Osteocyte (in vitro differentiated cells): Measurements from ENCODE around the gene NOVA2. TPM values are rescaled to one million over a fixed set of nuclear protein-coding genes. Genes with fewer than 3 reads are reported as not detected.

Source experiments
- DNase-seq: peaks from one replicate; pipeline ENCODE4 v3.0.0; 2021; ENCODE audit warnings: mixed read lengths; ENCODE audit not compliant: unreplicated experiment; ENCODE audit errors: extremely low spot score
- H3K27ac Mint-ChIP-seq: one replicate; pipeline ENCODE4 v1.8.0; 2021; ENCODE audit warnings: mild to moderate bottlenecking, mixed read lengths; ENCODE audit not compliant: unreplicated experiment
- H3K27me3 Mint-ChIP-seq: one replicate; pipeline ENCODE4 v1.8.0; 2021; ENCODE audit warnings: mixed read lengths; ENCODE audit not compliant: unreplicated experiment
- H3K36me3 Mint-ChIP-seq: one replicate; pipeline ENCODE4 v1.8.0; 2021; ENCODE audit warnings: mixed read lengths; ENCODE audit not compliant: unreplicated experiment
- H3K4me1 Mint-ChIP-seq: one replicate; pipeline ENCODE4 v1.8.0; 2021; ENCODE audit warnings: mixed read lengths; ENCODE audit not compliant: unreplicated experiment
- H3K4me3 Mint-ChIP-seq: one replicate; pipeline ENCODE4 v1.8.0; 2021; ENCODE audit warnings: mild to moderate bottlenecking, moderate library complexity, mixed read lengths; ENCODE audit not compliant: unreplicated experiment
- H3K9me3 Mint-ChIP-seq: one replicate; pipeline ENCODE4 v1.8.0; 2021; ENCODE audit warnings: mixed read lengths; ENCODE audit not compliant: unreplicated experiment
- total RNA-seq: library from RNA; stranded (reverse); gene quantifications from 2 replicates; pipeline ENCODE4 v1.2.1, GENCODE V29; 2021
- TF ChIP-seq, protein P1 (sequence below): fragments of 200-600 bp; sonication (generic); IDR thresholded peaks from 2 replicates; pipeline ENCODE4 v1.5.0; 2021; ENCODE audit warnings: antibody characterized with exemption, mild to moderate bottlenecking, moderate library complexity

NOVA2 gene
- total RNA-seq, 1 donor from 2014 or later = not detected

DNA sequence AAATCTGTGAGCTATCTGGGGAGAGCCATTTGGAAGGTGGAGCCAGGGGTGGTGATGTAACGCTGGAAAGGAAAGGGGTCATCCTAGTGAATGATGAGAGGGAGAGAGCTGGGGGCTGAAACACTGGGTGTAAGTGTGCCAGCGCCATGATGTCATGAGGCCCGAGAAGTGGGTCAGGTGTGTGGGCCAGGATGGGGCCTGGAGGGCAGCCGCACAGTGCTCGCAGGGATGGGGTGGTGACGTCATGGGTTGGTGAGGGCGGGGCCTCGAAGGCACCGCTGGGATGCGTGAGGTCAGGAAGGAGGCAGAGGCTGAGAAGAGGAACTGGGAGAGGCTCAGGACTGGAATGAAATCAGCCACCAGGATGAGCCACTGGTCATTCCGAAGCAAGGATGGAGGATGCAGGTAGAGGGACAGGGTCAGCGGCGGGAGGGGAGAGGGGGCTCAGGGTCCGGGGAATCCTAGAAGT lies 26.0 kb upstream of the NOVA2 start:
- peaks cover 9% of the 10 kb centered on the region for H3K27me3 Mint-ChIP-seq
- no peak overlapping the region for H3K27ac Mint-ChIP-seq
- peaks cover 1% of the 10 kb centered on the region for H3K36me3 Mint-ChIP-seq
- no peak overlapping the region for H3K4me3 Mint-ChIP-seq
- H3K4me1 Mint-ChIP-seq = peaks cover 24% of the 10 kb centered on the region
- no peaks in the 10 kb centered on the region for H3K9me3 Mint-ChIP-seq
- no peak for DNase-seq
- TF ChIP-seq, protein P1, sequence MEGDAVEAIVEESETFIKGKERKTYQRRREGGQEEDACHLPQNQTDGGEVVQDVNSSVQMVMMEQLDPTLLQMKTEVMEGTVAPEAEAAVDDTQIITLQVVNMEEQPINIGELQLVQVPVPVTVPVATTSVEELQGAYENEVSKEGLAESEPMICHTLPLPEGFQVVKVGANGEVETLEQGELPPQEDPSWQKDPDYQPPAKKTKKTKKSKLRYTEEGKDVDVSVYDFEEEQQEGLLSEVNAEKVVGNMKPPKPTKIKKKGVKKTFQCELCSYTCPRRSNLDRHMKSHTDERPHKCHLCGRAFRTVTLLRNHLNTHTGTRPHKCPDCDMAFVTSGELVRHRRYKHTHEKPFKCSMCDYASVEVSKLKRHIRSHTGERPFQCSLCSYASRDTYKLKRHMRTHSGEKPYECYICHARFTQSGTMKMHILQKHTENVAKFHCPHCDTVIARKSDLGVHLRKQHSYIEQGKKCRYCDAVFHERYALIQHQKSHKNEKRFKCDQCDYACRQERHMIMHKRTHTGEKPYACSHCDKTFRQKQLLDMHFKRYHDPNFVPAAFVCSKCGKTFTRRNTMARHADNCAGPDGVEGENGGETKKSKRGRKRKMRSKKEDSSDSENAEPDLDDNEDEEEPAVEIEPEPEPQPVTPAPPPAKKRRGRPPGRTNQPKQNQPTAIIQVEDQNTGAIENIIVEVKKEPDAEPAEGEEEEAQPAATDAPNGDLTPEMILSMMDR = no peak

DNA sequence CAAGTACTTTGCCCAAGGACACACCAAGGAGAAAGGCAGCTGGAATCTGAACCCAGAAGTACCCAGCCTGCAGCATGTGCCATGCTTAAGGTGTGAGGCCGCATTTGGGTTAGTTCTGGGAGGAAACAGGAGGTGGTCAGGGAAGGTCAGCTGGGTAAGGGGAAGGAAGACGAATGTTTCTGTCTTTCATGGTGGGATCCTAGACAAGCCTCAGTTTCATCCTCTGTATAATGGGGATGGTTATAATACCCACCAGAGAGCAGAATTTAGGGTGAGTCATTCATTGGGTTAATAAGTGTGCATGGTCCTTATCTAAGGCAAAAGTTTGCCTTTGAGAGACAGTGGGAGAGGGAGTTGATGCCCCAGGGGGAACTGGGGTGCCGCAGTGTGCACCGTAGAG lies 25.2 kb upstream of the NOVA2 start:
- Mint-ChIP-seq H3K9me3 (no peaks in the 10 kb centered on the region), H3K27ac (no peak overlapping the region), H3K27me3 (peaks cover 9% of the 10 kb centered on the region), H3K4me1 (peaks cover 24% of the 10 kb centered on the region), H3K4me3 (no peak overlapping the region), H3K36me3 (peaks cover 1% of the 10 kb centered on the region)
- no peak for DNase-seq
- TF ChIP-seq, protein P1 = no peak

DNA sequence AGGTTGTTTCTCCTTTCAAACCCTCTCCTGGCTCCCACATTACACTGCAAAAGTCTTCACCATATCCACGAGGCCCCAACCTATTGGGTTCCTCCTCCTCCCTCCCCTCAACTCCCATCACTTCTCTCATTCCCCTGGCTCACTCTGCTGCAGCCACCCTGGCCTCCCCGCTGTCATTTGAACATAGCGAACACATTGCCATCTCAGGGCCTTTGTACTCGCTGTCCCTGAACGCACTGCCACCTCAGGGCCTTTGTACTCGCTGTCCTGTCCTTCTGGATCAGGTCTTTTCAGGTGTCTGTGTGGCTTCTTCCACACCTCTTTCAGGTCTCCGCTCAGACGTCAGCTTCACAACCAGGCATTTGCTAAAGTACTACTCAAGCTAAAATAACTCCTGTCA lies 23.3 kb upstream of the NOVA2 start:
- DNase-seq = no peak
- H3K27ac Mint-ChIP-seq = no peak overlapping the region
- TF ChIP-seq, protein P1 = no peak
- H3K4me3 Mint-ChIP-seq = peak overlapping the region; percentile 41
- H3K9me3 Mint-ChIP-seq = no peaks in the 10 kb centered on the region
- H3K4me1 Mint-ChIP-seq = peaks cover 24% of the 10 kb centered on the region
- no peaks in the 10 kb centered on the region for H3K36me3 Mint-ChIP-seq
- H3K27me3 Mint-ChIP-seq = peaks cover 9% of the 10 kb centered on the region

DNA sequence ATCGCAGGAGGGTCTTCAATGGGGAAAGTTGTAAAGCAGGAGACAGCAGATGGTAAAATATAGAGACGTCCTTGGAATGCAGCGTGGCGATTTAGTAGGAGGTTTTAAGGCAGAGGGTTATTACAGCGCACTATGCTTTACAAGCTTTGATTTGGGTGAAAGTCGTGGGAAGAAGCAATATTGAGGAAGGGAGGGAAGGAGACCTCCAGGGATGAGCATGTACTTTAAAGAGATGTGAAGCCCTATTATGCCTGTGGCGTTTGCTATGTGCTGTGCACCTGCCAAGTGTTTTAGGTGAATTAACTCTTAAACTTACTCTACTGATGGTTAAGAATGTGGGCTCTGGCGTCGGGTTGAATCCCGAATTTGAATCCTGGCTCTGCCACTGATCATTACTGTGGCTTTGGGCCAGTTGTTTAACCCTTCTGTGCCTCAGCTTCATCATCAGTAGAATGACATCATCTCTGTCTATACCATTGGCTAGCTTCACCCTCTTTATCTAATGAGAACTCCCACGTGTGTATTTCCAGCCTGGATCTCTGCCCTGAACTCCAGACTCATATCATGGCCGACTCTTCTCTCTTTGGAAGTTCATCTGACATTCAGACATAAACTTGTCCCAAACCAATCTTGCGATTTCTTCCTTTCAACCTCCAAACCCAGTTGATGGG lies 22.2 kb upstream of the NOVA2 start:
- Mint-ChIP-seq H3K4me1 (peaks cover 24% of the 10 kb centered on the region), H3K4me3 (no peak overlapping the region)

DNA sequence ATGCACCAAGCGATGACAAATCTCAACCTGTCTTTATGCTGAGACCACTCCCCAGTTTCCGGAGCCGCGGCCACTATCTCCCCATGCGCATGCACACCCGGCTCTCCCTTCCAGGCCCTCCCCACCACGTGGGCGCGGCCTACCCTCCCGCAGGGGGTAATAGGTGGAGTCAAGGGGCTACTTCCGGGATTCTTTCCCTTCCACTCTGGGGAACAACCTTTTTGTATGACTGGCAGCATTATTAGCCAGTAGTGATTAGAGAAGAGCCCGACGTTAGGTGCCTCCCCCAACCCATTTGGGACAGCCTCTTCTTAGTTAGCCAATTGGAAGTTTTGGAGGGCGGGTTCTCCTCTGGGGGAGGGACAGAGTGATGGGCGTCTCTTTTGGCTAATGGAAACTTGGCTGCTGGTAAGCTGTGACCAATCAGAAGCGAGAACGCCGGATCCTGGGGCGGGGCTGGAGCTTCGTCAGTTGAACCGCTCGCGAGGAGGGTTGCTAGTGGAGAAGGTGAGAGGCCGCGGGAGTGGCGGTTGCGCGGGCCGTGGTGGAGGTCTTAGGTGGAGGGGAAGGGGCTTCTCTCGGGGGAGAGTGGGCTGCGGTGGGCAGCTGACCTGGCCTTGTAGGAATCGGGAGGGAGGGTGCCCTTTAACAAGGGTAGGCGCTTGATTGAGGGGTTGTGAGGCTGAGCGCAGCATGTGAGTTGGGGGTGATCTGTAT lies 21.5 kb upstream of the NOVA2 start, which contains the start of gene CCDC61:
Gene CCDC61 (plus strand): TSS at position 470 of the 717 bp plus-strand sequence. CDS start 7,552 bp downstream, outside the sequence.
- Mint-ChIP-seq H3K9me3 (no peaks in the 10 kb centered on the region), H3K27me3 (peaks cover 13% of the 10 kb centered on the region), H3K36me3 (no peaks in the 10 kb centered on the region), H3K27ac (no peak within 1 kb of the TSS), H3K4me3 (no peak within 1 kb of the TSS), H3K4me1 (peaks cover 19% of the 10 kb centered on the region)
- DNase-seq = peak; percentile 98
- TF ChIP-seq, protein P1 = no peak

More for the DNA sequence above, 22.2 kb upstream of the NOVA2 start:
- no peak for DNase-seq
- TF ChIP-seq, protein P1 = no peak
- peaks cover 11% of the 10 kb centered on the region for H3K27me3 Mint-ChIP-seq
- no peaks in the 10 kb centered on the region for H3K9me3 Mint-ChIP-seq
- no peak overlapping the region for H3K27ac Mint-ChIP-seq
- no peaks in the 10 kb centered on the region for H3K36me3 Mint-ChIP-seq
